GM21381 (cell line): ENCODE data around the gene SIX1.
A peak's percentile ranks its signal among the peaks of the same experiment; 100 is the strongest.

Experiments used
- ATAC-seq: cut with Tn5 transposase; IDR thresholded peaks from one replicate; pipeline ENCODE4 v1.9.1; 2021; ENCODE audit warnings: mild to moderate bottlenecking, moderate library complexity; ENCODE audit not compliant: unreplicated experiment

Gene SIX1

GRCh38 chr14:60643141-60643462 lies 6.2 kb downstream of the SIX1 start:
- no peak for ATAC-seq

- ATAC-seq, result no peak
Measured at GRCh38 chr14:60642270-60643140, 6.8 kb downstream of the SIX1 start.

GRCh38 chr14:60641742-60642269 lies 7.5 kb downstream of the SIX1 start:
- ATAC-seq, result no peak

- ATAC-seq, result no peak
Measured at GRCh38 chr14:60640859-60641741, 8.2 kb downstream of the SIX1 start.

DNA sequence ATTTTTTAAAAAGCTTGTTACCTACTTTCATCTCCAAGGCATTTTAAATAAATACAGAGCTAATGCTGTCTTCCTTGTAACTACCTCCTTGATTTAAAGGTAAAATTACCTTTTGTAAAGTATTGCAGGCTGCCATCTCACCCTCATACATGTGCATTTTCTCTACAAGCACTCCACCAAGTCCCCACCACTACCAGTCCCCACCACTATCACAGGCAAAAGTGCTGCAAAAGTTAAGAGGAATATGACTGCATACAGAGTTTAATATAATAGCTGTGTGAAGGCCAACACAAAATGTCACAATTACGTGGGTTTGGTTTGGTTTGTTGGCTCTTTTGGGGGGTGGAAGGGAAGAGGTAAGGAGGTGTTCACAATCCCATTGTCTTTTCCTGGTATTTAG lies 9.6 kb downstream of the SIX1 start:
- ATAC-seq, result no peak

GRCh38 chr14:60637479-60638315 lies 11.6 kb downstream of the SIX1 start:
- ATAC-seq, result no peak

DNA sequence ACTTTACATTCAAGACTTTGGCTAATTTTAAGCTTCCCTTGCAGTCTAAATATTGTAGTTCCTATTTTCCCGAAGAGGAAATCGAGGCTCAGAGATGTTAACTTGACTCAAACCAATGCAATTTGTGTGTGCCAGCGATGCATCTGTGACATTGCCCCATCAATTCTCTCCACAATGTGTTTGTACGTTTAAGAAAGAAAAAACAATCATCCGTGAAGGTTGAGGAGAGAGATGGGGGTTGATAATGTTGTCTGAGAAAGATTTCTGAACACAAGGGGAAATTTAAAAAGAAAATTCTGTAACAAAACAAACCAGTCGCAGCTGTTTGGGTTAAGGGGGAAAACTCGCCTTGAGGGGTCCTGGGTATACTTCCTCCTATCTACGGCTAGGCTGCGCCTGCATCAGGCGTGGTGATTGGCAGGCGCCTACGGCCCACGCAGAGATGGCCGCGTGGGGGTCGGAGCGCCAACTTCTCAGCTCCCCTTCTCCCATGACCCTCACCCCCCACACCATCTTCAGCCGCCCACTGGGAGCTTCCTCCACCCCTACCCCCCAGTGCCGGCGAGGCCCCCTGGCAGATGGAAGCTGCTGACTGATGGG lies 12.3 kb downstream of the SIX1 start:
- no peak for ATAC-seq

DNA sequence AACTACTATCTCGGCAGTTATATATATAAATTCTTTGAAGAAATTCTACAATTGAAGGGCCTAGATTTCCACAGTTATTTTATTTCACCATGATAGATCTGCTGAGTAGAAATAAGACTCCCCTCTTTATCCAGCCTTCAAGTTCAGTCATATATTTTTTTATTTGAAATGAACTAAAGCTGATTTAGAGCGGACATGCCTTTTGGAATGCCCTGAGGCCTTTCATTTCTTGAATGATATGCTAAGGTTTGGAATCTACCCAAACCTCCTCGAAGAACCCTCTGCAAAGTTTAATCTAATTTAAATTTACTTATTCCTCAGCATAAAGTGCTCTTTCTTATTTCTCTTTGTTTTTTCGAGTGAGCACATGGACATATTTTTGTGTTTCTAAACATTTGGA lies 15.1 kb downstream of the SIX1 start:
- ATAC-seq, result no peak

GRCh38 chr14:60632777-60633176 lies 16.5 kb downstream of the SIX1 start:
- peak; percentile 77 for ATAC-seq

DNA sequence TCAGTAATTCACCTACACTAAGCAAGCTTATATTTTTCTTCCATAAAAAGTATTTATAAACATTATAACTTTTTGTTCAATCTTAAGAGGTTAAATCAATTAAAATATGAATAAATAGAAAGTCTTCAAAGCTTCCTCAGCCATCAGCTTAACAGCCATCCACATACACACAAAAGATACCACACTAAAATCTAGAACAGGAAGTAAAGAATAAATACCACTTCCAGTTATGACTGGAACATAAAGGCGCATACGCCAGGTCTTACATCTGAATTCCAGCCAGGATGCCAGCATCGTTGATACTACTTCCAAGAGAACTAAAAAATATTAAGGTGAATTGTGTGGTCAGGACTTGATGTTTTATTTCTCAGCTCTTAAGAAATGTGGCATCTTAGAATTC lies 17.0 kb downstream of the SIX1 start:
- ATAC-seq, result peak; percentile 69

GRCh38 chr14:60631842-60632241 lies 17.4 kb downstream of the SIX1 start:
- no peak for ATAC-seq

DNA sequence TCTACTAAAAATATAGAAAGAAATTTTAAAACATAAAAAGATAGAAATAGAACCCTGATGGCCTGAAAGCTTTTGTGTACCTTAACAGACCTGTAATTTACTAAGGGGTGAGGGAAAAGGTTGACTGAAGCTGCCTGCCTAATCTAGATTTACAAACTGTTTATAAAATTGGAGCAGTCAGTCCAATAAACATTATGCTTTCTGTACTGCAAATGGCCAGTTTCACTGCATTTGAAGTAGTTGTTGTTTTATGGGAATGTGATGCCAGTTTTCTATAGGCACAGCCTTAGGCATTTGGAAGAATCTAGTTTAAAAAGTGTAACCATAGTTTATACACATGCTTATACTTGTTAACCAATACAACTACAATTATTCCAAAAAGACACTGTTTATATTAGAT lies 19.1 kb downstream of the SIX1 start:
- ATAC-seq, result no peak

- ATAC-seq, result no peak
Measured at GRCh38 chr14:60628892-60629291, 20.4 kb downstream of the SIX1 start.

- no peak for ATAC-seq
Measured at GRCh38 chr14:60622917-60623257, 26.4 kb downstream of the SIX1 start.

- ATAC-seq, result no peak
Measured at GRCh38 chr14:60622210-60622916, 26.9 kb downstream of the SIX1 start.

DNA sequence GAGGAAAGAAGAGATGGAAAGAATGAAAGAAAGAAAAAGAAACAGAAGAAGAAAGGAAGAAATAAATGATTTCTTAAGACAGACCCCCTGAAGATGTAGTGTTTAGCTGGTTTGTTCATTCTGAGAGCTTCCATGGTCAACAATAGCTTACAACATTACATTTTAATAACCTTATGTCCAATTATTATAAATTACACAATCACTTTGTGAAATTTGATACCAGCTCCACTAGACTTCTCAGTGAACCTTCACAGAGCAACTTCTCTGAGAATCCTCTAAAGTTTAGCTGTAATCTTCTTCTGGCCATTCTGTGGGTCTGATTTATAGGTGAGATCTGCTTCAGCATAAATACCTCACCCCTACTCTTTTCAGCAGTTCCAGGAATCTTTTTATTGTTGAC lies 27.9 kb downstream of the SIX1 start:
- ATAC-seq, result no peak

GRCh38 chr14:60618241-60618640 lies 31.0 kb downstream of the SIX1 start:
- no peak for ATAC-seq

DNA sequence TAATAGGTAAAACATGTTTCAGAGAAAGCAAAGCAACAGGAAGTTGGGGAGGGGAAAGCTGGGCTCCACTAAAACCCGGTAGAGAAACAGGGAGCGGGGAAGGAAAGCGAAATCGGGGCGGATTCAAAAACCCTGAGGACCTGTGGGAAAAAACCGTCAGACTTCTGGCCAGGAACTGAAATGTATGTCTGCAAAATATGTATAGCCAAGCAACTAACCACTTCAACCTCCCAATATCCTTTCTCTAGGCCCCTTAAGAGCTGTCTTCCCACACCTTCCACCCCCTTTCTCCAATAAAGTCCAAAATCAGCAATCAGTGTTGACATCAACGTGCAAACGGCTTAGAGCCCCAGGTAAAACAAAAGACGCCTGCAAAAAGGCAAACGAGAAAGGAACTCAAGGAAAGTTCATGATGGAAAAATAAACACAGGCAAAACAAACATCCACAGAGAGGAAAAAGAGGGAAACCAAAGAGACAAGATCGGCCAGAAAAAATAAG lies 32.8 kb downstream of the SIX1 start:
- no peak for ATAC-seq

- ATAC-seq, result no peak
Measured at GRCh38 chr14:60602291-60602690, 47.0 kb downstream of the SIX1 start.

DNA sequence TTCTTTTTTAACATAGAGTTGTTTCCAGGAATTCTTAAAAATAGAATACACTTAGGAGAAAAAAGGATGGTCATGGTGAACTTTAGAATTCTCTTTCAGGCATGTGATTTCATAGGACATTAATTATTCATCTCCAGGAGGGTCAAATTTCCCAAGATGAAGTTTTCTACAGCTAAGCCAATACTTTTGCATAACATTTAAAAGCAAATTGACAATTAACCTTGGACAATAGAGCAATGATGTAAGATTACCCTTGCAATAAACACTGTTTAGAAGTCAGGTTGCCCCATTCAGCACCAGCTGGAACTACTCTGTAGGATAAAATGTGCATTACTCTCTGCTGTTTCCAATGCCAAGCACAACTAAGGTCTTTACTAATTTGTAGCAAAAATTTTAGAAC lies 49.5 kb downstream of the SIX1 start:
- no peak for ATAC-seq
